Measurements from ENCODE around the gene TMEM167B. TPM values are rescaled to one million over a fixed set of nuclear protein-coding genes. Genes with fewer than 3 reads are reported as not detected.

Gene TMEM167B
- total and polyA plus RNA-seq, 2 of the 8 experiments (the other 6 are each of a cell fraction or from before 2014, with no cell fraction given): 3.6 to 14.8 TPM

- Histone ChIP-seq H2BK12ac (ENCODE audit: low read depth, low read length) (no peak overlapping the region), H4K5ac (ENCODE audit: insufficient read length, low read depth, low read length) (no peak overlapping the region), H3K36me3 (ENCODE audit: control insufficient read depth in 2 of 4, insufficient read depth in 4 of 4, low read length in 3 of 4) (no peaks in the 10 kb centered on the region), H3K18ac (ENCODE audit: extremely low read depth, low read length) (no peak overlapping the region), H3K4me1 (replicated peaks in 1 of 4; ENCODE audit: control insufficient read depth in 3 of 4, insufficient read depth in 4 of 4, low read length in 3 of 4) (peaks cover 0 to 9% (median 2%) of the 10 kb centered on the region in 4 experiments; a peak in 4 of 7 replicates), H3K23me2 (ENCODE audit: low read depth, low read length) (no peaks in the 10 kb centered on the region), H3K9ac (replicated peaks in 1 of 4; ENCODE audit: extremely low read depth in 1 of 4, low read depth in 3 of 4, low read length in 3 of 4) (no peak overlapping the region), H3K4ac (replicated peaks; ENCODE audit: insufficient read length, low read depth, low read length) (no peak overlapping the region), H3K9me3 (ENCODE audit: insufficient read depth in 2 of 2, low read depth in 1 of 2, low read length in 1 of 2) (no peaks in the 10 kb centered on the region), H3K79me2 (ENCODE audit: control insufficient read depth in 1 of 2, insufficient read depth in 2 of 2, low read length in 2 of 2) (no peaks in the 10 kb centered on the region), H3K4me2 (ENCODE audit: insufficient read depth in 1 of 2, low read depth in 2 of 2, low read length in 2 of 2) (no peak overlapping the region), H2BK15ac (ENCODE audit: low read length) (no peak overlapping the region), H3K14ac (ENCODE audit: insufficient read length) (no peak overlapping the region), H3K27me3 (replicated peaks in 1 of 4; ENCODE audit: control insufficient read depth in 3 of 4, extremely low read depth in 1 of 4, insufficient read depth in 3 of 4, low read length in 3 of 4) (no peaks in the 10 kb centered on the region), H3K27ac (ENCODE audit: low read depth, low read length) (no peak overlapping the region), H3K56ac (replicated peaks; ENCODE audit: insufficient read length, low read depth, low read length) (no peak overlapping the region), H2BK5ac (ENCODE audit: low read depth, low read length) (no peak overlapping the region), H3K4me3 (ENCODE audit: extremely low read depth in 1 of 4, insufficient read depth in 2 of 4, low read depth in 3 of 4, low read length in 4 of 4) (no peak overlapping the region), H3K79me1 (ENCODE audit: low read depth, low read length) (no peaks in the 10 kb centered on the region), H2BK120ac (replicated peaks; ENCODE audit: low read depth, low read length) (no peak overlapping the region), H2AK5ac (ENCODE audit: low read depth, low read length) (no peak overlapping the region), H4K8ac (ENCODE audit: extremely low read depth, insufficient read depth, low read length) (peak overlapping the region; percentile 69), H4K91ac (replicated peaks; ENCODE audit: insufficient read length, low read length) (no peak overlapping the region), H3K23ac (ENCODE audit: insufficient read length) (no peak overlapping the region), H2AFZ (ENCODE audit: low read length) (no peak overlapping the region), H4K20me1 (replicated peaks in 1 of 2; ENCODE audit: control insufficient read depth in 1 of 2, insufficient read depth in 2 of 2, low read length in 2 of 2) (no peaks in the 10 kb centered on the region), H2BK20ac (ENCODE audit: low read length) (no peak overlapping the region)
- 91% methylated on average over 13 of the region's 13 CpGs; no CpG with 5 or more reads in 1 of the 2 experiments for WGBS, 2 experiments (ENCODE audit: extremely low coverage in 1 of 2, insufficient coverage in 1 of 2, insufficient read length in 1 of 2, insufficient replicate concordance in 2 of 2, low coverage in 1 of 2, low lambda C conversion rate in 2 of 2, missing lambda C conversion rate in 1 of 2)
- FAIRE-seq: no peak
- no peak for DNase-seq (ENCODE audit: low read depth in 1 of 2, low spot score in 2 of 2)
- CTCF ChIA-PET (ENCODE audit: partially characterized antibody): interaction anchor here (0.9 to 3.1 kb wide), 4 partner anchors 13 to 106 kb away, joined by 5 to 16 read pairs (median 8); a partner anchor contains a TSS
- POLR2A ChIA-PET (ENCODE audit: partially characterized antibody): interaction anchor here (0.6 to 11.9 kb wide), 3 partner anchors 9 to 39 kb away, joined by 4 to 99 read pairs (median 6); partner anchors contain the start of gene TAF13
- TF ChIP-seq JUN (IDR thresholded peaks at IDR 0.05; ENCODE audit: low read depth, low read length) (no peak), SIRT6 (IDR thresholded peaks at IDR 0.05; ENCODE audit: low read length) (no peak), SIN3A (conservative IDR thresholded peaks at IDR 0.05 in 1 of 2, IDR thresholded peaks at IDR 0.05 in 1 of 2; ENCODE audit: low read depth in 1 of 2, low read length in 2 of 2) (no peak), KDM5A (IDR thresholded peaks at IDR 0.05; ENCODE audit: low read length) (no peak), SIX5 (IDR thresholded peaks at IDR 0.05; ENCODE audit: low read depth, low read length) (no peak), SRF (IDR thresholded peaks at IDR 0.05; ENCODE audit: low read depth, low read length) (no peak), JUND (IDR thresholded peaks at IDR 0.05; ENCODE audit: low read length) (no peak), RXRA (IDR thresholded peaks at IDR 0.05; ENCODE audit: insufficient read depth, low read depth, low read length) (no peak), FOSL1 (IDR thresholded peaks at IDR 0.05; ENCODE audit: insufficient read depth, low read depth, low read length) (no peak), SP1 (IDR thresholded peaks at IDR 0.05; ENCODE audit: low read depth, low read length) (no peak), POLR2AphosphoS5 (IDR thresholded peaks at IDR 0.05; ENCODE audit: low read depth, low read length) (no peak), CREB1 (IDR thresholded peaks at IDR 0.05) (no peak), PHF8 (conservative IDR thresholded peaks at IDR 0.05; ENCODE audit: low read depth, low read length) (no peak)
Measured at GRCh38 chr1:109084563-109085517, 5.7 kb upstream of the TMEM167B start.

Data from H1 (cell line).